GM21619 (cell line): ENCODE results near the gene FAM78A.
A peak's percentile ranks its signal among the peaks of the same experiment; 100 is the strongest.
"Not testable (repeated sequence)": the region's sequence is repeated elsewhere in the genome, so short reads cannot be mapped to it uniquely, and the experiment has no call there.

Source experiments
- ATAC-seq: cut with Tn5 transposase; IDR thresholded peaks from one replicate; pipeline ENCODE4 v1.9.1; 2021; ENCODE audit not compliant: unreplicated experiment

The FAM78A gene

DNA sequence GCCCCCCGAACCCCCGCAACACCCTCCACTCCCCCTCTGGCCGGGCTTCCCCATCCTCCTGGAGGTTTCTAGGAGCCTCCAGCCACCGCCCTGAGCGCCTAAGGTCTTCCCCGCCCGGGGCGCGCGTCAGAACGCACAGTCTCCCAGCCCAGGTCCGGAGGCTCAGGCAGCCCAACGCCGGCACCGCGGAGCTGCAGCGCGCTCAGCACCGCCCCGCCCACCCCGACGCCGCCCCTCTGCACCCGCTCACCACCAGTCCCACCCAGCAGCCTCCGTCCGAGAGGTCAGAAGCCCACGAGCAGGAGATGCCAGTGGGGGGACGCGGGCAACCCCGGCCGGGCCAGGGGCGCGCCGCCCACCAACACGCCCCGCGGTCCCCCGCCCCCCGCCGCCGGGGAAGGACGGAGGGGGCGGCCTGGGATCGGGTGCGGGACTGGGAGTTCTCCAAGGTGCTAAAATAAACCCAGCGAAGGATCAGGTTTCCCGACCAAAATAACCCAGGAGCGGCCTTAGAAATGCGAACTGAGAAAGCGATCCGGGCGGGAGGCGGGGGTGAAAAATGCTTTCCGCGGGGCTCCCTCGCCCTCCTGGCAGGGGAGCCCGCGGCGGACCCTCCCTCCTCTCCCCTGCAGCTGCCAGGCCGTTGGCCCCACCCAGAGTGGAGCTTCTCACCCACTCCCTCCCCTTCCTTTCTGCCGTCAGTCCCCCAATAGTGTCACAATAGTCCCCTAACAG, 6.5 kb upstream of the FAM78A start:
- ATAC-seq, result no peak

DNA sequence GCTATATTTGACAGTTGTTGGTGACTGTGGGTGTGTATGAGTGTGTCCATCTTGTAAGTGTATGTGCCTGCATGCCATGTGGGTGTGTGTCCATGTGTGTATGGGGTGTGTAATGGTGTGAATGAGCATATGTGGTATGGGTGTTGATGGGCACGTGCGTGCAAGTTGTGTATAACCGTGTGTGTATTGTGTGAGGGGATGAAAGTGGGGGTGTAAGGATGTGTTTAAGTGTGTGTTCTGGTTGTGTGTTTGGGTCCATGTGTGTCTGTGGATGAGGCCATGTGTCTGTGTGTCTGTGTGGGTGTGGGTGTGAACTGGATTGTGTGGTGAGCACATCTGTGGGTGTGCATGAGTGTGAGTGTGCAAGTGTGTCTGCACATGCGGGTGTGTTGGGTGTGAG, 5.9 kb upstream of the FAM78A start:
- no peak for ATAC-seq

GRCh38 chr9:131281119-131281965, 5.0 kb upstream of the FAM78A start:
- no peak for ATAC-seq

DNA sequence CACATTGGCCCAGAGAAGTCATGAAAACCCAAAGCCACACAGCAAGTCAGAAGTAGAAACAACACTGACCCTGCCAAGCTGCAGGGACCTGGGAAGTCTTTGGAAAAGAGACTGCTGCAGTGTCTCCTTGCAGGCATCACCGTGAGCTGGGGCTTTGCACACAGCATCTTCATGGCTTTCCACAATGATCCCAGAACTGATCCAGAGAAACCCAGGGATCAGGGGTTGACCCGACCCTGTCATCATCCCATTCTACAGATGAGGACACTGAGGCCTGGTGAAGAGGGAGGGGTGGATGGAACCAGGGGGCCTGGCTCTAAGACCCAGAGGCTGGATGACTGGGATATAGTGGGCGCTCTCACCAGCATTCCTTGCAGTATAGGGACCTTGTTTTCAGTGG, 4.3 kb upstream of the FAM78A start:
- no peak for ATAC-seq

DNA sequence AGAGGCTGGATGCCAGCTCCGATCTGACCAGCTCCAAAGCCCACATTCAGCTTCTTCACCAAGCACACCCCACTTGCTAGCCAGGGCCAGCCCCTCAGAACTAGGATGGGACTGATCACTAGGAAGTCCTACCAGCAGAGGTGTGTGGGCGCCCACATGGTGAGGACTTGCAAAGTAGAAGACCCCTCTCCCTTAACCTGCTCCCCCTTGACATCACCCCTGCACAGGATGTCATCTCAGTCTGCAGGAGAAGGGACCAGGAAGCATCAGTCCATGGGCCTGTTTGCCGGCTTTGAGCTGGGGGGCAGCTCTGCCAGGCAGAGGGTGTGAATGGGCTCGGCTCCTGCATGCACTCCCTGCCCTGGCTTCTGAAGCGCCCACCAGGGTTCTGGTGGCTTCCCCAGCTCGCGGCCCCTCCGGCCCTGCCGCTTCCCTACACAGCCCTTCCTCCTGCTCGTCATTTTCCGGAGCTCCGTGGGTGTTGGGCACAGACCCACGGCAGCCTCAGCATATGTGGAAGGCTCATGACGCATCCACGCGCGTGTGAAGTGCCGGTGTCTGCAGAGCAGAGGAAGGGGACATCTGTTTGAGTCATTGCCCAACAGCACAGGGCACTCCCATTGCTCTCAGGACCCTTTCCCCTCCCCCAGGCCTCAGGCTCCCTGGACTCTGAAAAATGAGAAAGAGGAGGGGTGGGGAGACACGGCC, 3.7 kb upstream of the FAM78A start:
- ATAC-seq, result no peak

- ATAC-seq, result no peak
Observed at GRCh38 chr9:131279196-131279862, 3.0 kb upstream of the FAM78A start.

DNA sequence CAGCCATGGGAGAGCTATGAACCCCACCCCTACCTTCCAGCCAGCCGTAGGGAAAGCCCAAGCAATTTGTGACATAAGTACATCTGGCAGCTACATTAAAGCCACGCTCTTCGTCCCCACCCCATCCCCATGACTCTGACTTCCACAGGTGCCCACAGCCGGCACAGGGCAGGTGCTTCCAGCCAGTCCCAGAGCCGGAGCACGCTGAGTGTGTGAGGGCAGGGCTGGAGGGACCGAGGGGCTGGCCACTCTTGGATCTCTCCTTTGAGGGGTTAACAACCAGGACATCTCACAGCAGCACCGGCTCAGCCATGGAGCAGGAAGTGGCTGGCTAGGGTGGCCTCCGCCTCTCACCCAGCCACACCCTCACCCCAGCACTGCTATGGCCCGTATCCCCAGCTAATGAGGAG, 2.4 kb upstream of the FAM78A start:
- no peak for ATAC-seq

DNA sequence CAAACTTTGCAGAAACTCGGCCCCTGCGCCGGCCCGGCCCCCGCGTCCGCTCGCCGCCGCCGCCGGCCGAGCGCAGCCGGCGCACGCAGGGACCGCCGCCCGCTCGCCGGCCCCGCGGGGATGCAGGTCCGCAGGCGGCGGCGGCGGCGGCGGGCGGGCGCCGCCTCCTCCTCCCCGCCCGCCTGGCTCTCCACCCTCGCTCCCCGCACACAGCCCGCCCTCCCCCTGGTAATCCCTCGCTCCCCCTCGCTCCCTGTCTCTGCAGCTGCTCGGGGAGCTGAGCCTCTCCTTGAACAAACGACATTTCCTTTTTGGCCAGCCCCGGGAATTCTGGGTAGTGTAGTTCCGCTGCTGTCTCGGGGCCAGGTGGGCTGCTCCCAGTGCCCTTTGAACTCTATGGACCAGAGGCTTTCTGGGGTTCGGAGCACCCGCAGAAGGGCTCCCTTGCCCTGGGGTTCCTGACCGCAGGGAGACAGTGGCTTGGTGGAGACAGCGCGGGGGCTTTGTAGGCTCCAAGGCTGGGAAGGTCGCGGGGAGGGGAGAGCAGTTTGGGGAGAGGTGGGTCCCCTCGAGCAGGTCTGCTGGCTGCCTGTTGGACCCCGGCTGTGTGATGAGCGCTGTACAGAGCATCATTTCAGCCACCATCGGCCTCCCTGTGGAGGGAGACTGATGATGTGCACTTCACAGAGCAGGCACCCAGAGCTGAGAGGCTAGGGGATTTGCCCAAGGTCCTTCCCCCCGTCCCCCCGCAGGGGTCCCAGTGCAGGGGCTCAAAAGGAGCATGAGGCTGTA, 1.8 kb upstream of the FAM78A start:
- peak; percentile 33 for ATAC-seq

DNA sequence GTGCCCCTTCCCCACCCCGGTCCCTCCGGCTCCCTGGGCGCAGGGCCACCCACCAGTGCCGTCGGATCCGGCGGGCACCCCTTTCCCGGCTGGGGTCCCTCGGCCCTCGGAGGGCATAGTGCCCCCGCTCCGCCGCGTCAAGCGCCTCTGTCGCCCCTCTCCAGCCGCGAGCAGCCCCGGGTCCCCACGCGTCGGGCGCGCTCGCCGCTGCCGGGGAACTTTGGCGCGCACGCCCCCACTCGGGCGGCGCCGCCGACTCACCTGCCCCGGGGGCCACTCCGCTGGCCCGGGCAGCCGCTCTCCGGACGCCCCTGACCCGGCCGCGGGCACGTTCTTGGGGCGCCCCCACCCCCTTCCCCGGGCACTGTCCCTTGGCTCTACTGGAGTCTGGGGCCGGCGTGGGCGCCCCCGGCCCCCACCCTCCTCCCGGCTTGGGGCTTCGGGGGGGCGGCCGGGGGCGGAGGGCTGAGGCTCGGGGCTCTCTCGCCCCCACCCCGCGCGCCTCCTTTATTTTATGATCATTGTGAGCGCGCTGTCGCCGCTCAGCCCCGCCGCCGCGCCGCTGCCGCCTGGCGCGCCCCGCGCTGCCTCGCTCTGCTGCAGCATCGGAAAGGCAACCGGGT, 1.1 kb upstream of the FAM78A start:
- ATAC-seq, result peak; percentile 10

DNA sequence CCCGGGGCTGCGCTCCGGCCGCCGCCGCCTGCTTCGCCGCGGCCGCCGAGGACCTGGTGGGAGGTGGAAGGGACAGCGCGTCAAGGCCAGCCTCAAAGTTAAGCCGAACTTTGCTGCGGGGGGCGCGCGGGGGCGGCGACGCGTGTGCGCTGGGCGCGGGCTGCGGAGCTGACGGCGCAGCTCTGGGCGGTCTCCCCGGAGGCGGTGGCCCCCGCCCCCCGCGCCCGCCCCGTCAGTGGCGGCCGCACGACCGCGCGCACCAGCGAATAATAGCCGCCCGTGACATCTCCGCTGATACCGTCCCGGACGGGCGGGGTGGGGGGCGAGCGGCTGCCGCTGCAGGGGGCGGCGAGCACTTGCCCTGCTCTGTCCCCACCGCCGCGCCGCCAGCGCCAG, 579 bp upstream of the FAM78A start:
- no peak for ATAC-seq

- no peak for ATAC-seq
Observed at GRCh38 chr9:131275332-131276093, 797 bp downstream of the FAM78A start.

DNA sequence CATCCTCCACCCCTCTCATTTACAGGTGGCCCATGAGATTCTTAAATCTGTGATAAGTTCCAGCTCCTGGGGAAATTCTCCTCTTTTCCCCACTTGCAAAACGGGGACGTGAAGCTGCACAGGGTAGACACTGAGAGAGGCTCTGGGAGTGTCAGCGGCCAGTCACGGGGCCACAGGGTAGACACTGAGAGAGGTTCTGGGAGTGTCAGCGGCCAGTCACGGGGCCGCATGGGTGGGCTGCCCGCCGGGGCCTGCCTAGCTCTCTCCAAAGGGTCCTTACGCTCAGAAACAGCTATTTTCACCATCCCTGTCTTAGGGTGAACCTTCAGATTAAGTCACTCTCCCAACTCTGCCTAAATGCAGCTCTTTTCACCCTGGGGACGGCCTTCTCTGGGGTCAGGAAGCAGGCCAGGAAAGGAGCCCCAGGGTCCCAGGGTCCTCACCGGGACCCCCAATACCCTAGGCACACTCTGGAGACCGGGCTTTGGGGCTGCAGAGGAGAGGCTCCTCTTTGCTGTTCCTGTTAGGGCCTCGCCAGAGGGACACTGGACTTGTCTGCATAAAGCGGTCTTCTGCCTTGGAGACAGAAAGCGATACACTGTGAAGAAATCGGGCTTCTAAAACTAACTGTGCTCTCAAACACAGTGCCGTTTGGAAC, 1.5 kb downstream of the FAM78A start:
- no peak for ATAC-seq

DNA sequence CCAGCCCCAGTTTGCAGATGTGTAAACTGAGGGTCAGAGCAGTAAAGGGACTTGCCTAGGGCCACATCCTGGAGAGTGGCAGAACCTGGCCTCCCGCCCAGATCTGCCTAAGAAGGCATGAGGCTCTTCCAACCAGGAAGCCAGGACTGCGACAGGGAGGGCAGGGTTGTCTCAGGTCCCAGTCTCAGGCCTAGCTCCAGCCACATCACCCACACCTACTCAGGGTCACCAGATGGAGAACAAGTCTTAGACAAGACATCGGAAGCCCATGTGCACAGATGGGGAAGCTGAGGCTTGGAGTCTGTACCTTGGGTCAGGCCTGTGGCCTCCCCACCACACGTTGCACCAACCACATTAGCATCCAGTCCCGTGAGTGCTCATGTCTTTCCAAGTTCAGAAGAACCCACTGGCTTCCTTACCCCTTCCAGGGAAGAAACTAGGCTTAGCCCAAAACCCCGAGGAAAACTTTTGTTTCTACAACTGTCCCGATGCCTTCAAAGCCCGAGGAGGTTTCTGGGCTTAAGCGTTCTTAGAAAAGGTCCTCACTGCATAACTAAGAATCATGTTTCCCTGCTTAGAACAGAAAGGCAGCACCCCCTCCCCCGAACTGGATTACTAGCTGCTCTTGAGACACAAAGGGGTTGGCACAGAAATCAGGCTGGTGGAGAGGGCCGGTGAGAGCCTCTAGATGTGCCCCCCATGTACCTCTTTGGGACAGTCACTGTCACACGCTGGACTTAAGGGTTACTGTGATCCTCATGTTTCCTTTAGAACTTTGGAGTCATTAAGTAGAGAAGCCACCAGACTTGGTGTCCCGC, 2.2 kb downstream of the FAM78A start:
- ATAC-seq, result no peak

- ATAC-seq, result no peak
Observed at GRCh38 chr9:131273146-131273855, 3.0 kb downstream of the FAM78A start.

- ATAC-seq, result no peak
Observed at GRCh38 chr9:131272212-131272611, 4.1 kb downstream of the FAM78A start.

GRCh38 chr9:131271506-131271931, 4.8 kb downstream of the FAM78A start:
- no peak for ATAC-seq

DNA sequence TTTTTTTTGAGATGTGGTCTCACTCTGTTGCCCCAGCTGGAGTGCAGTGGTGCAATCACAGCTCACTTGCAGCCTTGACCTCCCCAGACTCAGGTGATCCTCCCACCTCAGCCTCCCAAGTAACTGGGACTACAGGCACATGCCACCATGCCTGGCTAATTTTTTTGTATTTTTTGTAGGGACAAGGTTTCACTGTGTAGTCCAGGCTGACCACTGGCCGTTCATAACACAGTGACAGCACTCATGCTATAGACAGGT, 5.4 kb downstream of the FAM78A start:
- ATAC-seq, result not testable (repeated sequence)
